Stimulated activated CD8-positive, alpha-beta memory T cell treated with anti-CD3 and anti-CD28 coated beads, Interleukin-7, amount 100 ng/mL, for 24 hours (primary cell): ENCODE measurements around the gene CCDC60.

Experiments
- DNase-seq: peaks from one replicate; pipeline ENCODE4 v3.0.0-alpha.2; 2020; ENCODE audit warnings: low read depth

CCDC60 gene

GRCh38 chr12:119446459-119446858, 111.9 kb downstream of the CCDC60 start:
- DNase-seq: no peak

- no peak for DNase-seq
Observed at GRCh38 chr12:119447126-119447525, 112.6 kb downstream of the CCDC60 start.

- no peak for DNase-seq
Observed at GRCh38 chr12:119447618-119448017, 113.1 kb downstream of the CCDC60 start.

GRCh38 chr12:119448611-119449131, 114.1 kb downstream of the CCDC60 start:
- no peak for DNase-seq

- DNase-seq: no peak
Observed at GRCh38 chr12:119450771-119451170, 116.2 kb downstream of the CCDC60 start.

- no peak for DNase-seq
Observed at GRCh38 chr12:119456824-119457223, 122.3 kb downstream of the CCDC60 start.

GRCh38 chr12:119457271-119457670, 122.7 kb downstream of the CCDC60 start:
- no peak for DNase-seq

- no peak for DNase-seq
Observed at GRCh38 chr12:119459481-119459880, 125.0 kb downstream of the CCDC60 start.

- DNase-seq: no peak
Observed at GRCh38 chr12:119460876-119461275, 126.3 kb downstream of the CCDC60 start.

- DNase-seq: no peak
Observed at GRCh38 chr12:119461636-119462214, 127.2 kb downstream of the CCDC60 start.

GRCh38 chr12:119463211-119463926, 128.8 kb downstream of the CCDC60 start:
- DNase-seq: no peak

- DNase-seq: no peak
Observed at GRCh38 chr12:119468296-119468695, 133.8 kb downstream of the CCDC60 start.

- no peak for DNase-seq
Observed at GRCh38 chr12:119475650-119476049, 141.1 kb downstream of the CCDC60 start.

GRCh38 chr12:119476951-119477350, 142.4 kb downstream of the CCDC60 start:
- no peak for DNase-seq

- no peak for DNase-seq
Observed at GRCh38 chr12:119479121-119479561, 144.6 kb downstream of the CCDC60 start.

GRCh38 chr12:119480551-119480950, 146.0 kb downstream of the CCDC60 start:
- DNase-seq: no peak

GRCh38 chr12:119486599-119487154, 152.1 kb downstream of the CCDC60 start:
- DNase-seq: no peak

- DNase-seq: no peak
Observed at GRCh38 chr12:119491814-119492213, 157.3 kb downstream of the CCDC60 start.

- DNase-seq: no peak
Observed at GRCh38 chr12:119500209-119500608, 165.7 kb downstream of the CCDC60 start.

- DNase-seq: no peak
Observed at GRCh38 chr12:119501052-119501451, 166.5 kb downstream of the CCDC60 start.

GRCh38 chr12:119505001-119505400, 170.5 kb downstream of the CCDC60 start:
- no peak for DNase-seq

GRCh38 chr12:119512772-119513497, 178.4 kb downstream of the CCDC60 start:
- no peak for DNase-seq

- no peak for DNase-seq
Observed at GRCh38 chr12:119528241-119528640, 193.7 kb downstream of the CCDC60 start.
